Measurements from ENCODE around the gene GRM7.

- TF ChIP-seq CTCF (IDR thresholded peaks at IDR 0.05), result no peak
- no peak for TF ChIP-seq POLR2A (IDR thresholded peaks at IDR 0.05)
- TF ChIP-seq POLR2AphosphoS5 (IDR thresholded peaks at IDR 0.05), result no peak
Observed at GRCh38 chr3:7745711-7746110, 884.8 kb downstream of the GRM7 start.
